ENCODE results near the gene DEF6.

DEF6 gene

DNA sequence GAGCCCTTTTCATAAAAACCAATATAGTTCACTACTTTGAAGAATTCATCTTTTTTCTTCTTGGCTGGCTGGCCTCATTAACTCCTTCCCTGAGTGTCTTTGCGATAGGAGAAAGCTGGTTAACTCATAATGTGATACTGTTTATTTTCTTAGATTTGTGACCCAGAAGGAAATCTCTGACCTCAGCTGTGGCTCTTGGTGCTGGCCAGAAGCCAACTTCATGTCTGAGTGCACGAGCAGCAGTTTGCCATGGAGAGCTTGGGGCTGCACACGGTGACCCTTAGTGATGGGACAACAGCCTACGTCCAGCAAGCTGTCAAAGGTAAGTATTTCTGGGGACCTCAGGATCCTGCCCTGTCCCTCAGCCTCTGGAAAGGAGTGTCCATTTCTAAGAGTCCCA lies 16.7 kb upstream of the DEF6 start:
- TF ChIP-seq, protein P1, sequence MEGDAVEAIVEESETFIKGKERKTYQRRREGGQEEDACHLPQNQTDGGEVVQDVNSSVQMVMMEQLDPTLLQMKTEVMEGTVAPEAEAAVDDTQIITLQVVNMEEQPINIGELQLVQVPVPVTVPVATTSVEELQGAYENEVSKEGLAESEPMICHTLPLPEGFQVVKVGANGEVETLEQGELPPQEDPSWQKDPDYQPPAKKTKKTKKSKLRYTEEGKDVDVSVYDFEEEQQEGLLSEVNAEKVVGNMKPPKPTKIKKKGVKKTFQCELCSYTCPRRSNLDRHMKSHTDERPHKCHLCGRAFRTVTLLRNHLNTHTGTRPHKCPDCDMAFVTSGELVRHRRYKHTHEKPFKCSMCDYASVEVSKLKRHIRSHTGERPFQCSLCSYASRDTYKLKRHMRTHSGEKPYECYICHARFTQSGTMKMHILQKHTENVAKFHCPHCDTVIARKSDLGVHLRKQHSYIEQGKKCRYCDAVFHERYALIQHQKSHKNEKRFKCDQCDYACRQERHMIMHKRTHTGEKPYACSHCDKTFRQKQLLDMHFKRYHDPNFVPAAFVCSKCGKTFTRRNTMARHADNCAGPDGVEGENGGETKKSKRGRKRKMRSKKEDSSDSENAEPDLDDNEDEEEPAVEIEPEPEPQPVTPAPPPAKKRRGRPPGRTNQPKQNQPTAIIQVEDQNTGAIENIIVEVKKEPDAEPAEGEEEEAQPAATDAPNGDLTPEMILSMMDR (IDR thresholded peaks at IDR 0.05; ENCODE audit: extremely low read depth, missing control alignments) = no peak
- no peak for DNase-seq (ENCODE audit: low spot score)

- DNase-seq (ENCODE audit: low spot score) = no peak
Measured at GRCh38 chr6:35282472-35282871, 15.1 kb upstream of the DEF6 start.

GRCh38 chr6:35283361-35283760 lies 14.3 kb upstream of the DEF6 start:
- no peak for DNase-seq (ENCODE audit: low spot score)
- TF ChIP-seq, protein P1 (IDR thresholded peaks at IDR 0.05; ENCODE audit: extremely low read depth, missing control alignments) = no peak

More at GRCh38 chr6:35282472-35282871, 15.1 kb upstream of the DEF6 start:
- TF ChIP-seq, protein P1 (IDR thresholded peaks at IDR 0.05; ENCODE audit: extremely low read depth, missing control alignments) = no peak

- TF ChIP-seq, protein P1 (IDR thresholded peaks at IDR 0.05; ENCODE audit: extremely low read depth, missing control alignments) = no peak
- DNase-seq (ENCODE audit: low spot score) = no peak
Measured at GRCh38 chr6:35287671-35288396, 9.8 kb upstream of the DEF6 start.

DNA sequence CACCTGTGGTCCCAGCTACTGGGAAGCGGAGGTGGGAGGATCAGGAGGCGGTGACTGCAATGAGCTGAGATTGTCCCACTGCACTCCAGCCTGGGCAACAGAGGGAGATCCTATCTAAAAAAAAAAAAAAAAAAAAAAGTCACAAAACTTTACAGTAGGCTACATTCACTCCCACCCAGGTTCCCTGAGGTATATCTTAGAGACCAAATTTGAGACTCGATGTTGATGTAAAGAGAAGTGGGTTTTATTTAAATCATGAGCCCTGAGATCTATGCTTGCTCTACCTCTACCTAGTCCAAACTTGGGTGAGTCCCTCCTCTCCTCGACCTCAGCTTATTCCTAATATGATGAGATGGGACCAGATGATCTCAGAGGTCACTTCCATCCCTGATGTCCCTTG lies 8.8 kb upstream of the DEF6 start:
- TF ChIP-seq, protein P1 (IDR thresholded peaks at IDR 0.05; ENCODE audit: extremely low read depth, missing control alignments) = no peak
- DNase-seq (ENCODE audit: low spot score) = no peak

GRCh38 chr6:35291491-35291890 lies 6.1 kb upstream of the DEF6 start:
- TF ChIP-seq, protein P1 (IDR thresholded peaks at IDR 0.05; ENCODE audit: extremely low read depth, missing control alignments) = no peak

DNA sequence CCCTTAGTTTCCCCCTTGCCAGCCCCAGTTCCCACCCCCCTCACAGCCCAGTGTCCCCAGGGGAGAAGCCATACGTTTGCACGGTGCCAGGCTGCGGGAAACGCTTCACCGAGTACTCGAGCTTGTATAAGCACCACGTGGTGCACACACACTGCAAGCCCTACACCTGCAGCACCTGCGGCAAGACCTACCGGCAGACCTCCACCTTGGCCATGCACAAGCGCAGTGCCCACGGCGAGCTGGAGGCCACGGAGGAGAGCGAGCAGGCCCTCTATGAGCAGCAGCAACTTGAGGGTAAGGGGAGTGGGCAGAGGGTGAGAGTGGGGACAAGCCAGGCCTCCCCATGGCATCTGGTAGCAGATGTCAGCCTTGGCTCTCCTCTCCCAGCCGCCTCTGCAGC lies 5.1 kb upstream of the DEF6 start:
- DNase-seq (ENCODE audit: low spot score) = no peak
- TF ChIP-seq, protein P1 (IDR thresholded peaks at IDR 0.05; ENCODE audit: extremely low read depth, missing control alignments) = no peak

More at GRCh38 chr6:35291491-35291890, 6.1 kb upstream of the DEF6 start:
- no peak for DNase-seq (ENCODE audit: low spot score)

All from GM20000 (cell line).